Occipital lobe (tissue), 2 donors: ENCODE measurements around the gene CAND1. TPM values are rescaled to one million over a fixed set of nuclear protein-coding genes. Genes with fewer than 3 reads are reported as not detected.

Experiments
- DNase-seq: peaks from one replicate; lab custom pipeline; 2025; lab: John Stamatoyannopoulos, UW
- total RNA-seq: library from RNA; depleted of rRNA; stranded (reverse); fragments of >200 nt; gene quantifications from one replicate; pipeline ENCODE4 v1.2.3, GENCODE V29; 2014

CAND1 gene
- total RNA-seq, 1 donor from 2014 or later: 355 TPM

DNA sequence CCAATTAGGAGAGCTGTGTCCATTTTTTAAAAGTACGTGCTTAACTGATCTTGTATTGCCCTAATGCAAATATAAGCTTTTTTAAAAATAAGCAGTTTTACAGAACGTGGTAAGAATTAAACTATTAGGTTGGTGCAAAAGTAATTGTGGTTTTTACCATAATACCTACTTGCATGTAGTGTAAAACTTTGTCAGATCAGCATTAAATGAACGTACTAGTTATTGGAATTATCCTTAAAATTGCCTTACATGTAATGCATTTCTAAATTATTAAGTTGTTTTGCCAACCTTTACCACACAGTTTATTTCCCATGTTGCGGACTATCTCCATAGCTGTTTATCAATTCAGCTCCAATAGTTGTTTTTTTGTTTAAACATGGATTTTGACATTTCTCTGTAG lies 10.9 kb downstream of the CAND1 start:
- no peak for DNase-seq

- no peak for DNase-seq
Measured at GRCh38 chr12:67280572-67280971, 11.4 kb downstream of the CAND1 start.

DNA sequence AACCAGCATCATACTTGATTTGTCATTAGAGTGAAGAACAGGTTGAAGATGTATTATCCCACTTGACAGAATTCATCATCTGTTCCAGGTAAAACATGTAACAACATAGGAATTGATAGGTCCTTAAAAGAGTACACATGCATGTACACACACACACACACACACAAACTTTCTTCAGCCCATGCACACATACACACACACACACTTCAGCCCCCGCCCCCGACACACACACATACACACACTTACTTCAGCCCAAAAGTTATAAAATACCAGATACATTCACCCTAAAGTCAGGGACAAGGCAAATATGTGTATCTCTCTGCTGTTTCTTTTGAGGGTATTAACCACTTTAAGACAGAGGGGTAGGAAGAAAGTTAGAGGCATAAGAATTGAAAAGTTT lies 15.4 kb downstream of the CAND1 start:
- no peak for DNase-seq

DNA sequence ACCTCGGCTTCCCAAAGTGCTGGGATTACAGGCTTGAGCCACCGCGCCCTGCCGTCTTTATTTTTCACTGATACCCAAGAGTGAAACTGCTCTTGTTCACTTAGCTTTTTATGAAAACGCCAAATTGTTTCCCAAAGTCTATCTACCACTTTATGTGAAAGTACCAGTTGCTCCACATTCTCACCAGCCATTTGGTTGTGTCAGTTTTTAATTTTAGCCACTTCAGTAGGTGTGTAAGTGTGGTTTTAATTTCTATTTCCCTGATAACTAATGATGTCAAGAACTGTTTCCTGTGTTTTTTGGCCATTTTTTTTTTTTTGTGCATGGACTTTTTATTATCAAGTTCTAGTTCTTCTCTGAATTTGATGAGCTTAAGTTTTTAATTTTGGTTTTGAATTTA lies 17.1 kb downstream of the CAND1 start:
- no peak for DNase-seq

GRCh38 chr12:67287311-67287710 lies 18.2 kb downstream of the CAND1 start:
- no peak for DNase-seq

- no peak for DNase-seq
Measured at GRCh38 chr12:67288561-67288960, 19.4 kb downstream of the CAND1 start.

- DNase-seq: no peak
Measured at GRCh38 chr12:67290378-67290777, 21.2 kb downstream of the CAND1 start.

DNA sequence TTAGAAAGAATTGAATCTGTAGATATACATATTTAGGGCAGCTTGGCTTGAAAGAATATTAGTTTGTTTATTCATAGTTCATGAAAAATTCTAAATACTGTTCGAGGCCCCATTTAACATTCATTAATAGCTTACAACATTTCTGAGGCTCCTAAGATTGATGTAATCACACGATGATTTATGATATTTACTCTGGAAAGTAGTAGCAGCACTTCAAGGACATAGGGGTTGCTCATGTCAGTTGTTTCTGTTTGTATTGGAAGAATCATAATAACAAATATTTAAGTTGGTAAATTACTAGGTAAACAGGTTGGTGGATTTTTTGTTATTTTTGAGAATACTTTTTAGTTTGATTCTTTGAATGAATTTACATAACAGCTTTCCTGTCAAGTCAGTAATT lies 30.4 kb downstream of the CAND1 start:
- DNase-seq: no peak

DNA sequence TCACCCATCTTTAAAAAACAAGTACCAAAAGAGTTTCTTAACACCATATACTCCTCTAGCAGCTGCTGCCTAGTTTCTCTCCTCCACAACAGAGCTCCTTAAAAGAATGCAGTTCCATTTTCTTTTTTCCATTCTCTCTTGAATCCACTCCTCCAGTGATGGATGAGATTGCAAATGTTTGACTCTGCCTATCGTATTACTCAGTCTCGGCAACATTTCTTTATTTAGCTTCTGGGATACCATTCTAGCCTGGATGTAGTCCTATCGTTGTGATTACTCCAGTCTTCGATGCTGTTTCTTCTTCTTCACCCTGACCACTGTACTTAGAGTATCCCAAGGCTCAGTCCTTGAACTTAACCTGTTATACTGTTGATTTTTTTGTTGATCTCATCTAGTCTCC lies 30.8 kb downstream of the CAND1 start:
- DNase-seq: no peak

- DNase-seq: no peak
Measured at GRCh38 chr12:67302162-67302561, 33.0 kb downstream of the CAND1 start.

GRCh38 chr12:67305544-67305943 lies 36.4 kb downstream of the CAND1 start:
- DNase-seq: no peak

DNA sequence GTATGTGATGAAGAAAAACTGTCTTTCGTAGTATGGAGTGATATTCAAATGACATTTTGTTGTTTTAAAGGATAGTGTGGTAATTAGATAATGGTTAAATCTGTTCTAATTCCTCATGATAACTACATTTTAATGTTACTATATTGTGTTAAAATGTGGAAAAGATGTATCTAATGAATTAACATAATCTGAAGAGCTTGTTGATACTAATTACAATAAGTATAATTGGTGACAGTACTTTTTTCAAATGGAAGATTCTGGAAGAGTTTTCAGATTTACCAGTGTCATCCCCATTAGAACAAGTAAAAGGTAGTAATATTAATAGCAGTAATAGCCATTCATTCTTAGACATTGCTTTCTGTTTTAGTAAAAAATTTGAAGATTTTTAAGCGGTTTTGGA lies 37.6 kb downstream of the CAND1 start:
- no peak for DNase-seq

DNA sequence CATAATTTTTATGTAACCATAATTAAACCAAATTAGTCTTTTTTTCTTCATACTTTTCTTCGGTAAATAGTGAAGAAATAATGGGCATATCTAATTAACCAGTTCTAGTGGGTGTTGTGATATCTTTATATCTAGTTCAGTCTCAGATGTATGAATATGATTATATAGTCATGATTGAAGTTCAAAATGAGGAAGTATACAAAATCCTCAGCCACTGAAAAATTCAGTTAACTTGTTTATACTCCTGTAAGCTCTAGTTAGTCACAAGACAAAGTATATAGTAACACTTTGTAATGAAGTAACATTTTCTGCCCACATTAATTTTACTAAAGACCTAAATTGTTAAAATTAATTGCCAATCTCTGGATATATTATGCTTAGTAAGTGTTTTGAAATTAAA lies 46.5 kb downstream of the CAND1 start:
- DNase-seq: no peak

DNA sequence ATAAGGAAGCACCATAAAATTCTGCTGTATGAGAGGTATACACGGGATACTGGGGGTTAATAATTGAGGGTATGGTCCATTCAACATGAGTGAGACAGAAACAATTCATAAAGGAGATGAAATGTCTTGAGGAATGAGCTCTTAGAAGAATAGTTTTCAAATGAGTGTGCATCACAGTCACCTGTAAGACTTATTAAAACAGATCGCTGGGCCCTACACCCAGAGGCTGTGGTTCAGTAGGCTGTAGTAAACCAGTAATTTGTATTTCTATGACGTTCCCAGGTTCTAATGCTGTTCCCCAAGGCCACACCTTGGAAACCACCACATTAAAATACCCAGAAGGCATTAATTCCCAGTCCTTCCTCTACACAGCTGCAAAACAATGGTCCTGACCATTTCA lies 49.6 kb downstream of the CAND1 start:
- no peak for DNase-seq

- DNase-seq: no peak
Measured at GRCh38 chr12:67319936-67320335, 50.8 kb downstream of the CAND1 start.

GRCh38 chr12:67320614-67321295 lies 51.6 kb downstream of the CAND1 start:
- DNase-seq: no peak

DNA sequence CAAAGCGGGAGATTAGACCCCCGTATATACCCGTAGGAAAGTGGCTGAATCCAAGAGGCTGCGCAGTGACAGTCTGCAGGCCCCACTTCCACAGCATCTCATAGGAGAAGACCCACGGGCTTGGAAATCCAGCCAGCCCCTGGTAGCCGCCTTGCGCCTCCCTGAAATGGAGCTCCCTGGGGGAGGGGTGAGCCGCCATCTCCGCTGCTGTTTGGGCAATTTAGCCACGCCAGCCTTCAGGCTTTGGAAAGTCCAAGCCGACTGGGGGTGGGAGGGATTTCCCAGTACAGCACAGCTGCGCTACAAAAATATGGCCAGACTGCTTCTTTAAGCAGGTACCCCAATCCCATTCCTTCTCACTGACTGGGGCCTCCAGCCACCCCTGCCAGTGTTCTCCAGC lies 53.4 kb downstream of the CAND1 start:
- no peak for DNase-seq

GRCh38 chr12:67323007-67323406 lies 53.8 kb downstream of the CAND1 start:
- DNase-seq: no peak

GRCh38 chr12:67326637-67327036 lies 57.5 kb downstream of the CAND1 start:
- DNase-seq: no peak

DNA sequence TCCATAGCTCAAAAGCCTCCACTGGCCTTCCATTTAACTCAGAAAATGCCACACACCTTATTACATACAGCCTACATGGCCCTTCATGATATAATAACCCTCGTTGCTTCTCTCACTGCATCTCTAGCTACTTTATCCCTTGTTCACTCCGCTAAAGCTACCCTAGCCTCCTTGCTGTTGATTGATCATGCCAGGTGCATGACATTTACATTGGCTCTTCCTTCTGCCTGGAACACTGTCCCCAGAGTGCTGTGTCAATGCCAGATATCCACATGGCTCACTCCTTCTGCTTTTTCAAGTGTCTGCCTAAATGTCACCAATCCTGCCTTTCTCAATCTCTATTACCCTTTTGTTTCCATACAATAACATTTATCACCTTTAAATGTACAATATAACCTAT lies 58.3 kb downstream of the CAND1 start:
- no peak for DNase-seq

DNA sequence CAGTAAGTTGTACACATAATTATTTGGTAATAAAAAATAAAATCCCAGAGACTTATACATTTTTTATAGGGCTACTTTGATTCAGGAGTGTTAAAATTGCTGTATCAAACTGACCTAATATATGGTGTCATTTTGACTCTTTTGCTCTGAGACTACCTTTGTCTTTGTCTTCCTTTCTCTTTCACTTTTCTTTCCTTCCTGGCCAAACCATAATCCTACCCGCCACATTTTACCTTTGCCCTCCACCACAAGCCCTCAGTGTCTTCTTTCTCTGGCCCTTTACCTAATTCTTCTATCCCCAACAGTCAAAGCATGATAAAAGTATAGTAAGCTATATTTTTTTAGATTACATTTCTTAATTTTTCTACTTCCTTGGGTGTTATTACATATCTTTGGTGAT lies 62.0 kb downstream of the CAND1 start:
- DNase-seq: no peak

DNA sequence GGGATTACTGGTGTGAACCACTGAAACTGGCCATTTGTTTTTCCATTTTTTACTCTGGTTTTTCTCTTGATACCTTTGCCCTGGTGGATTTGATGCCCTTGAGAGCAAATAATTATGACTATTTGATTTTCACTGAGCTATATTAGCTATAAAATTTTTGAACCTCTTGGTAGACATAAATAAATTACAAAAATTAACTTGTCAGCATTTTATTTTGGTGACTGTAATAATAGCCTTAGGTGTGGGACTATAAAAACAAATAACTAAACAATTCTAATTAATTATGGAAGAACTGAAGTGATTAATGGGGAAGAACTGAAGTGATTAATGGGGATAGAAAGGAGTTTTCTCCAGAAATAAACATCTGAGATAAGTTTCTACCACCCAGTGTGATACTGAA lies 62.7 kb downstream of the CAND1 start:
- DNase-seq: no peak

DNA sequence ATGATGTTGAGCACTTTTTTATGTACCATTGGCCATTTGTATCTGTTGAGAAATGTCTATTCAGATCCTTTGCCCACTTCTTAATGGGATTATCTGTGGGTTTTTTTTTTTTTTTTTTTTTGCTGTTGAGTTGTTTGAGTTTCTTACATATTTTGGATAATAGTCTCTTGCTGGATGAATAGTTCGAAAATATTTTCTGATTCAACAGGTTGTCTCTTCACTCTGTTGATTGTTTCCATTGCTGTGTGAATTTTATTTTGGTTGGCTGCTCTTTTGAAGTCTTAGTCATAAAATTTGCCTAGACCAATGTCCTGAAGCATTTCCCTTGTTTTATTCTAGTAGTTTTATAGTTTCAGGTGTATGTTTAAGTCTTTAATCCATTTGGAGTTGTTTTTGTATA lies 64.5 kb downstream of the CAND1 start:
- no peak for DNase-seq

- no peak for DNase-seq
Measured at GRCh38 chr12:67338426-67338825, 69.3 kb downstream of the CAND1 start.
